Naive B cell (primary cell): ENCODE measurements around the gene KIAA0586. TPM values are rescaled to one million over a fixed set of nuclear protein-coding genes. Genes with fewer than 3 reads are reported as not detected.
"Not testable (repeated sequence)": the region's sequence is repeated elsewhere in the genome, so short reads cannot be mapped to it uniquely, and the experiment has no call there.

ENCODE experiments used
- ATAC-seq, 2 donors: fragments of 150-1000 bp; cut with Tn5 transposase; 2 replicates each; pipeline ENCODE4 v1.10.0; 2021; ENCODE audit warnings: low read depth in 2 of 2, mild to moderate bottlenecking in 2 of 2, moderate library complexity in 2 of 2
- DNase-seq: peaks from one replicate; pipeline ENCODE4 v3.0.0; 2022
- H3K27ac Mint-ChIP-seq, 6 donors: one replicate each; pipeline ENCODE4 v1.8.0; 2020 to 2022; ENCODE audit warnings: mild to moderate bottlenecking in 6 of 6, mixed read lengths in 6 of 6, moderate library complexity in 5 of 6, inconsistent platforms in 2 of 6
- H3K27me3 Mint-ChIP-seq, 3 donors: one replicate each; pipeline ENCODE4 v1.8.0; 2021 to 2022; ENCODE audit warnings: mixed read lengths in 3 of 3, mild to moderate bottlenecking in 1 of 3
- H3K36me3 Mint-ChIP-seq, 2 donors: one replicate each; pipeline ENCODE4 v1.8.0; 2020 to 2022; ENCODE audit warnings: mixed read lengths in 2 of 2, inconsistent platforms in 1 of 2, mild to moderate bottlenecking in 1 of 2
- H3K4me1 Mint-ChIP-seq, 3 donors: one replicate each; pipeline ENCODE4 v1.8.0; 2020 to 2022; ENCODE audit warnings: mixed read lengths in 3 of 3, inconsistent platforms in 1 of 3, mild to moderate bottlenecking in 1 of 3, moderate library complexity in 1 of 3
- H3K4me3 Mint-ChIP-seq, 8 donors: one replicate each; pipeline ENCODE4 v1.8.0; 2020 to 2022; ENCODE audit warnings: mild to moderate bottlenecking in 8 of 8, mixed read lengths in 8 of 8, moderate library complexity in 8 of 8, inconsistent platforms in 2 of 8
- H3K9me3 Mint-ChIP-seq, 7 donors: one replicate each; pipeline ENCODE4 v1.8.0; 2020 to 2022; ENCODE audit warnings: mixed read lengths in 7 of 7, mild to moderate bottlenecking in 5 of 7, inconsistent platforms in 2 of 7, moderate library complexity in 1 of 7
- polyA plus RNA-seq, 6 donors: library from polyadenylated mRNA; unstranded; fragments of 300-500 nt; fragmentation: Illumina TruSeq; gene quantifications; one replicate each; pipeline ENCODE4 v1.2.3, GENCODE V29; 2021; ENCODE audit warnings: low read depth in 6 of 6

The KIAA0586 gene
- polyA plus RNA-seq, 6 donors from 2014 or later = 8.3 to 26.1 (median 21.3) TPM

DNA sequence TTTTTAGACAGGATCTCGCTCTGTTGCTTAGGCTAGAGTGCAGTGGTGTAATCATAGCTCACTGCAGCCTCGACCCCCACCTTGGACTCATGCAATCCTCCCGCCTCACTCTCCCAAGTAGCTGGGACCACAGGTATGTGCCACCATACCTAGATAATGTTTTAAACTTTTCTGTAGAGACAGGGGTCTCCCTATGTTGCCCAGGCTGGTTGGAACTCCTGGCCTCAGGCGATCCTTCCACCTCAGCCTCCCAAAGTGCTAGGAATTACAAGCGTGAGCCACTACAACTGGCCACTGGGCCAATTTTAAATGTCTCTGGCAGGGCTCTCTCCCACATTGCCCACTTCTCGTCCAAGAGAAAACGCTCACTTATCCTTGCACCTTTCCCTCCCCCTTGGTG lies 143.7 kb downstream of the KIAA0586 start:
- DNase-seq = no peak
- peak overlapping the region in 1 of 8 donors; percentile 30 for H3K4me3 Mint-ChIP-seq
- no peaks in the 10 kb centered on the region for H3K9me3 Mint-ChIP-seq
- H3K27me3 Mint-ChIP-seq = no peaks in the 10 kb centered on the region
- no peaks in the 10 kb centered on the region for H3K36me3 Mint-ChIP-seq
- peak overlapping the region in 2 of 6 donors; percentile 7 to 34 for H3K27ac Mint-ChIP-seq
- peaks cover 0 to 13% (median 0%) of the 10 kb centered on the region in 3 donors for H3K4me1 Mint-ChIP-seq
- no peak for ATAC-seq

DNA sequence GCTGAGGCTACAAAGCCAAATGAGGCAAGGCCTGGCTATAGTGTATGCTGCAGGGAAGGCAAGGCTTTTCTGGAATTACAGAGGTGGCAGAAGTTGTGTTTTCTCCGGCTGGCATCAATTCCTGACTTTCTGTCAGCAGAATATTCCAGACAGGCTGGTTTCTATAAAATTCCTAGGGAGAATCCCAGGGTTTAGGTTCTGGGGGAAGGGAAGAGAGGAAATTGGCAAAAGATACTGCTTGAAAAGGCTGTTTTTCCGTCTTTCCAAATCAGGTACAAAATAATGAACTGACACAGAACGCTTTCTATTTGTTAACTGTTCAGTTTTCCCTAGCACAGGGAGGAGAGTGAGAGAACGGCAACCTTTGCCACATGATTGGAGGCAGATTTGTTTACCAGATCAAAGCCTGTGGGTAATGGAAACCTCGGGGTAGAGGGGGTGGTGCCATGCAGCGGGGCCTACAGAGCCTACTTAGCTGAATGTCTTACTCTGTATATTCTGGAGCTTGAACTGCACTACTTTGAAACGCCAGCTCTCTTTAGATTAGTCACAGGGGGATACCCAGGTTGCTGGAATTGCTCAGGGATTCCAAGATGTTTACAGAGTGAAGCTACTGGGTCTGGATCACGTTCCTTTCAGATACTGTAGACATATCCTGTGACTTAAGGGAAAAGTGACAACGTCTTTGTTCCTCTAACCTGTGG lies 144.4 kb downstream of the KIAA0586 start:
- Mint-ChIP-seq H3K27me3 (no peaks in the 10 kb centered on the region), H3K9me3 (no peaks in the 10 kb centered on the region), H3K4me3 (no peak overlapping the region), H3K4me1 (peaks cover 0 to 13% (median 0%) of the 10 kb centered on the region in 3 donors), H3K27ac (peak overlapping the region in 3 of 6 donors; percentile 7 to 51 (median 34)), H3K36me3 (no peaks in the 10 kb centered on the region)
- no peak for ATAC-seq
- no peak for DNase-seq

DNA sequence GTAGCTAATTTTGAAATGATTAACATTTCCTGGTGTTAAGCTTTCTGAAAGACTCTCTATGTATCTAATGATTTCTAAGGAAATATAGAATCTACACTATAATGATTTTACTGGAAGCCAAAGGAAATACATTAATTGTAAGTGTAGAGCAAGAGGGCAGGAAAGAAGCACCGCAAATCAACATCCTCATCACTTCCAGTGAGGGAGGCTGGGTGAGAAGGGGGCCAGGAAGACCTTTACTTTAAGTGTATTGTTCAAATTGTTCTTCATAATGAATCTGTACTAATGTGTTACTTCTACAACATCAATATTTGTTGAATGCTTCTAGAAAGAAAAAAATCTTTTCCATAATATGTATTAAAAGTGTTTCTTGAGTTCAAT lies 144.9 kb downstream of the KIAA0586 start:
- Mint-ChIP-seq H3K4me3 (no peak overlapping the region), H3K36me3 (no peaks in the 10 kb centered on the region), H3K27me3 (no peaks in the 10 kb centered on the region), H3K27ac (peak overlapping the region in 1 of 6 donors; percentile 40), H3K9me3 (no peaks in the 10 kb centered on the region), H3K4me1 (peaks cover 0 to 13% (median 0%) of the 10 kb centered on the region in 3 donors)
- DNase-seq = no peak
- no peak for ATAC-seq

DNA sequence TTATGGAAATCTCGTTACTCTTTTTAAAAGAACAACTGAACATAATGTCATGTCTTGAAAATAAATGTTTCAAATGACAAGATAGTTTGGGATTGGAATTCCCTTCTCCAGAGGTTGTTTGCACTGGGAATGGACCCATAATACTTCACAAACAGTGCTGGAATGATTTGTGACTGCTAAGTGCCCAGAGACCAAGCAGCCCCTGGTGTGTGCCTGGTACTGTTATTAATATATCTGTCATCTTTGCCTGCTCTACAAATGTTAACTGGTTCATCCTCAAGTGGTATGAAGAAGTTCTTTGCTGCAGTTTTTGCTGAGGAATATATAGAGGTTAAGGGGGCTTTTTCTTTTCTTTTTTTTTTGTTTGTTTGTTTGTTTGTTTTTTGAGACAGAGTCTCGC lies 145.3 kb downstream of the KIAA0586 start:
- no peak overlapping the region for H3K27ac Mint-ChIP-seq
- no peaks in the 10 kb centered on the region for H3K27me3 Mint-ChIP-seq
- H3K4me3 Mint-ChIP-seq = no peak overlapping the region
- H3K36me3 Mint-ChIP-seq = no peaks in the 10 kb centered on the region
- DNase-seq = no peak
- peaks cover 0 to 13% (median 0%) of the 10 kb centered on the region in 3 donors for H3K4me1 Mint-ChIP-seq
- H3K9me3 Mint-ChIP-seq = no peaks in the 10 kb centered on the region
- no peak for ATAC-seq

DNA sequence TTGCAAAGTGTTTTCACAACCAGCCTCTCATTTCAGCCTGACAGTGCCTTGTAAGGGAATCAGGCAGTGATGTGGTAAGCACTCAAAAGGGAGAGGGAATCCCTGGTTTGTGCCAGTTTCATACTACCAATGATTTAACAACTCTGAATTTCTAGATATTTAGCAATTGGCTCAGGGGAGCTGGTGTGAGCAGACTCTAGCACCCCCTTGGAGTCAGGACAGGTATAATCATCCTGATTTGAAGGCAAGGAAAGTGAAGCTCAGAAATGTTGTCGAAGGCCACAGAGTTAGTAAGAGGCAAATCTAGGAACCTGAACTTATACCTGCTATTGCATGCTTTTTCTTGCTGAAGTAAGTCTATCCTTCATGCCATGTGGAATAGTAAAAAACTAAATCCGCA lies 147.1 kb downstream of the KIAA0586 start:
- H3K4me1 Mint-ChIP-seq = peaks cover 0 to 7% (median 0%) of the 10 kb centered on the region in 3 donors
- no peaks in the 10 kb centered on the region for H3K9me3 Mint-ChIP-seq
- ATAC-seq (no peak), DNase-seq (no peak)
- H3K4me3 Mint-ChIP-seq = no peak overlapping the region
- no peak overlapping the region for H3K27ac Mint-ChIP-seq
- no peaks in the 10 kb centered on the region for H3K36me3 Mint-ChIP-seq
- no peaks in the 10 kb centered on the region for H3K27me3 Mint-ChIP-seq

DNA sequence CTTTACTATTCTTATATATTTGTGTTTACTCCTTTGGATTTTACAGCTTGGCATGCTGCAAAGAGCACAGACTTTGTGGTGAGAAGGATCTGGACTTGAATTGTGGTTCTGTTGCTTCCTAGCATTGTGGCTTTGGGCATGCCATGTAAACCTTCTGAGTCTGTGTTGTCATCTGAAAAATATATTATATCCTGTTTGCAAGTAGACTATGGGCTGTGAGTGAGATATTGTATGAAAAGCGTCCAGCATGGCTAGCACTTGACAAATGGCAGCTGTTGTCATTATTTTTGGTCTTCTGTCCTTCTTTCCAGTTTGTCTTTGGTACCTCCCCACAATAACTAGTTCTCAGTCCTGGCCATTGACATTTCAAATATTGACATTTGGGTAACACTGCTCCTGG lies 148.4 kb downstream of the KIAA0586 start:
- no peak overlapping the region for H3K27ac Mint-ChIP-seq

DNA sequence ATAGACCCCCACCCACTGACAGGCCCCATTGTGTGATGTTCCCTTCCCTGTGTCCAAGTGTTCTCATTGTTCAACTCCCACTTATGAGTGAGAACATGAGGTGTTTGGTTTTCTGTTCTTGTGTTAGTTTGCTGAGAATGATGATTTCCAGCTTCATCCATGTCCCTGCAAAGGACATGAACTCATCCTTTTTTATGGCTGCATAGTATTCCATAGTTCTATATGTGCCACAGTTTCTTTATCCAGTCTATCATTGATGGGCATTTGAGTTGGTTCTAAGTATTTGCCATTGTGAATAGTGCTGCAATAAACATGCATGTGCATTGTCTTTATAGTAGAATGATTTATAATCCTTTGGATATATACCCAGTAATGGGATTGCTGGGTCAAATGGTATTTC lies 152.5 kb downstream of the KIAA0586 start:
- not testable (repeated sequence) for H3K27me3 Mint-ChIP-seq, DNase-seq

More for the DNA sequence above, 148.4 kb downstream of the KIAA0586 start:
- DNase-seq (no peak), ATAC-seq (no peak)
- Mint-ChIP-seq H3K36me3 (no peaks in the 10 kb centered on the region), H3K27me3 (no peaks in the 10 kb centered on the region), H3K4me3 (no peak overlapping the region), H3K4me1 (no peaks in the 10 kb centered on the region), H3K9me3 (peaks cover 0 to 9% (median 3%) of the 10 kb centered on the region in 7 donors)

DNA sequence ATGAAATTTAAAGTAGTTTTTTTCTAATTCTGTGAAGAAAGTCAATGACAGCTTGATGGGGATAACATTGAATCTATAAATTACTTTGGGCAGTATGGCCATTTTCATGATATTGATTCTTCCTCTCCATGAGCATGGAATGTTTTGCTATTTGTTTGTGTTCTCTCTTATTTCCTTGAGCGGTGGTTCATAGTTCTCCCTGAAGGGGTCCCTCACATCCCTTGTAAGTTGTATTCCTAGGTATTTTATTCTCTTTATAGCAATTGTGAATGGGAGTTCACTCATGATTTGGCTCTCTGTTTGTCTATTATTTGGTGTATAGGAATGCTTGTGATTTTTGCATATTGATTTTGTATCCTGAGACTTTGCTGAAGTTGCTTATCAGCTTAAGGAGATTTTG lies 153.9 kb downstream of the KIAA0586 start:
- Mint-ChIP-seq H3K27ac (peak overlapping the region in 1 of 6 donors; percentile 8), H3K9me3 (peaks cover 0 to 17% (median 7%) of the 10 kb centered on the region in 7 donors)
- H3K4me1 Mint-ChIP-seq = not testable (repeated sequence)

More for the DNA sequence above, 152.5 kb downstream of the KIAA0586 start:
- peaks cover 0 to 17% (median 7%) of the 10 kb centered on the region in 7 donors for H3K9me3 Mint-ChIP-seq
- H3K27ac Mint-ChIP-seq, H3K4me3 Mint-ChIP-seq, H3K36me3 Mint-ChIP-seq, ATAC-seq, H3K4me1 Mint-ChIP-seq: not testable (repeated sequence)

DNA sequence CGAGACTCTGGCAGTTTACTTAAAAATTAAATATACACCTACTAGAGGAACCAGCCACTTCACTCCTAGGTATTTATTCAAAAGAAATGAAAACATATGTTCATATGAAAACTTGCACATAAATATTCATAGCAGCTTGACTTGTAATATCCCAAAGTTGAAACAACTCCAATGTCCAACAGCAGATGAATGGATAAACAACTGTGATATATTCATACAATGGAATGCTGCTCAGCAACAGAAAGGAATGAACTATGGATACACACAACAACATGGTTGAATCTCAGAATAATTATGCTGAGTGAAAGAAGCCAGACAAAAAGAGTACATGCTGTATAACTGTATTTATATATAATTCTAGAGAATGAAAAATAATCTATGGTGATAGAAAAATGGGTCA lies 156.9 kb downstream of the KIAA0586 start:
- no peak overlapping the region for H3K27ac Mint-ChIP-seq
- DNase-seq = no peak
- no peaks in the 10 kb centered on the region for H3K27me3 Mint-ChIP-seq
- ATAC-seq = no peak
- H3K9me3 Mint-ChIP-seq = peaks cover 0 to 17% (median 7%) of the 10 kb centered on the region in 7 donors
- H3K4me3 Mint-ChIP-seq = no peak overlapping the region
- no peaks in the 10 kb centered on the region for H3K4me1 Mint-ChIP-seq
- peaks cover 0 to 13% of the 10 kb centered on the region in 2 donors for H3K36me3 Mint-ChIP-seq

More for the DNA sequence above, 153.9 kb downstream of the KIAA0586 start:
- H3K36me3 Mint-ChIP-seq = peaks cover 0 to 13% of the 10 kb centered on the region in 2 donors
- not testable (repeated sequence) for DNase-seq, H3K4me3 Mint-ChIP-seq, ATAC-seq, H3K27me3 Mint-ChIP-seq

DNA sequence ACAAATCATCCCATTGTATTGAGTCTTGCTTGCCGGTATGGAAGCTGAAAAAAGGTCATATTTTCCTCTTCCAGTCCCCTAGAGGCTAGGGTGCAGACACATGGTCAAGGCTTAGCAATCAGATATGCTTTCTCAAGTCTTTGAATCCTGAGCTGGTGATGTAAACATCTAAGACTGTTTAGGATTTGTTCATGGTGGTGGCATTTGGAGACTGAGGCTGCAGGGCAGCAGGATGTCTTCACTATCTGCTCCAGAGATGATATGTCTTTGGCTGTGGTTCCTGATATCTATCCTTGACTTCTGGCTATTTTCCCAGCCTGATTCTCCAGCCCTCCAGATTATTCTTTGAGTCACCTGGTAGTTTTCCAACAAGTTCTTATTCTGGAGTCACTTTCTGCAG lies 159.8 kb downstream of the KIAA0586 start:
- ATAC-seq (no peak), DNase-seq (no peak)
- Mint-ChIP-seq H3K36me3 (peaks cover 0 to 13% of the 10 kb centered on the region in 2 donors), H3K27me3 (peaks cover 0 to 10% (median 0%) of the 10 kb centered on the region in 3 donors), H3K4me3 (no peak overlapping the region), H3K9me3 (peaks cover 0 to 9% (median 3%) of the 10 kb centered on the region in 7 donors), H3K4me1 (no peaks in the 10 kb centered on the region), H3K27ac (no peak overlapping the region)

DNA sequence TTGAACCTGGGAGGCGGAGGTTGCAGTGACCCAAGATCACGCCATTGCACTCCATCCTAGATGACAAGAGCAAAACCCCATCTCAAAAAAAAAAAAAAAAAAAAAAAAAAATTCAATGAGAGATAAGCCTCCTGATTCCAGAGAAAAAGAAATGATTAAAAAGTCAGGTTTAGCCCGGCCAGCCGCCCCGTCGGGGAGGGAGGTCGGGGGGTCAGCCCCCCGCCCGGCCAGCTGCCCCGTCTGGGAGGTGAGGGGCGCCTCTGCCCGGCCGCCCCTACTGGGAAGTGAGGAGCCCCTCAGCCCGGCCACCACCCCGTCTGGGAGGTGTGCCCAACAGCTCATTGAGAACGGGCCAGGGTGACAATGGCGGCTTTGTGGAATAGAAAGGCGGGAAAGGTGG lies 160.8 kb downstream of the KIAA0586 start:
- not testable (repeated sequence) for H3K4me3 Mint-ChIP-seq, H3K36me3 Mint-ChIP-seq, H3K27ac Mint-ChIP-seq, ATAC-seq, H3K4me1 Mint-ChIP-seq, DNase-seq, H3K9me3 Mint-ChIP-seq
- H3K27me3 Mint-ChIP-seq = peaks cover 0 to 10% (median 0%) of the 10 kb centered on the region in 3 donors

DNA sequence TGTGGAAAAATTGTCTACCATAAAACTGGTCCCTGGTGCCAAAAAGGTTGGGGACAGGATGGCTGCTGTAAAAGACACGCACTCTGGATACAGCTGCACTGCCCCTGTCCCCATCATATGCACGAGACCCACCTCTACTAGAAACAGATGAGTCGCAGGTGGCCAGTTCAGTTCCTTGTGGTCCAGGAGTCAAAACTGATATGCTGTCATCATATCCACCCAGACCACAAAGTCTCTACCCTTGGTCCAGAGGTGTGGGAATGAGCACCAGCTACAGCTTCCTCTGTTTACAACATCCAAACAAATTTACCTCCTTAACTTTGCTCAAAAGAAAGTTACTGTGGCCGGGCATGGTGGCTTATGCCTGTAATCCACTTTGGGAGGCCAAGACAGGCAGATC lies 166.5 kb downstream of the KIAA0586 start:
- H3K27me3 Mint-ChIP-seq = peaks cover 0 to 10% (median 0%) of the 10 kb centered on the region in 3 donors
- H3K4me3 Mint-ChIP-seq = peak overlapping the region in 1 of 8 donors; percentile 30
- peaks cover 0 to 3% (median 0%) of the 10 kb centered on the region in 7 donors for H3K9me3 Mint-ChIP-seq
- H3K27ac Mint-ChIP-seq = no peak overlapping the region
- no peak for ATAC-seq
- DNase-seq = no peak
- H3K36me3 Mint-ChIP-seq = no peaks in the 10 kb centered on the region
- H3K4me1 Mint-ChIP-seq = no peaks in the 10 kb centered on the region

DNA sequence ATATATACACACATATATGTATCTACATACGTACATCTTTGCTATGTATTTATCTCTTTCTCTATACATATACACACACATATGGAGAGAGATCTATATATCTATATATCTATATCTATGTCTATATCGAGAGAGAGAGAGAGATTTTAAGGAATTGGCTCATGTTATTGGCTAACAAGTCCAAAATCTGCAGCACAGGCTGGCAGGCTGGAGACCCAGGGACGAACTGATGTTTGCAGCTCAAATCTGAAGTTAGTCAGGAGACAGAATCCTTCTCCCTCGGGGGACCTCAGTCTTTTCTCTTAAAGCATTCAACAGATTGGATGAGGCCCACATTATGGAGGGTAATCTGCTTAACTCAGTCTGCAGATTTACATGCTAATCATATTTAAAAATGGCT lies 169.5 kb downstream of the KIAA0586 start:
- ATAC-seq (no peak), DNase-seq (no peak)
- Mint-ChIP-seq H3K27me3 (no peaks in the 10 kb centered on the region), H3K4me1 (no peaks in the 10 kb centered on the region), H3K36me3 (no peaks in the 10 kb centered on the region), H3K27ac (no peak overlapping the region), H3K9me3 (no peaks in the 10 kb centered on the region), H3K4me3 (no peak overlapping the region)

DNA sequence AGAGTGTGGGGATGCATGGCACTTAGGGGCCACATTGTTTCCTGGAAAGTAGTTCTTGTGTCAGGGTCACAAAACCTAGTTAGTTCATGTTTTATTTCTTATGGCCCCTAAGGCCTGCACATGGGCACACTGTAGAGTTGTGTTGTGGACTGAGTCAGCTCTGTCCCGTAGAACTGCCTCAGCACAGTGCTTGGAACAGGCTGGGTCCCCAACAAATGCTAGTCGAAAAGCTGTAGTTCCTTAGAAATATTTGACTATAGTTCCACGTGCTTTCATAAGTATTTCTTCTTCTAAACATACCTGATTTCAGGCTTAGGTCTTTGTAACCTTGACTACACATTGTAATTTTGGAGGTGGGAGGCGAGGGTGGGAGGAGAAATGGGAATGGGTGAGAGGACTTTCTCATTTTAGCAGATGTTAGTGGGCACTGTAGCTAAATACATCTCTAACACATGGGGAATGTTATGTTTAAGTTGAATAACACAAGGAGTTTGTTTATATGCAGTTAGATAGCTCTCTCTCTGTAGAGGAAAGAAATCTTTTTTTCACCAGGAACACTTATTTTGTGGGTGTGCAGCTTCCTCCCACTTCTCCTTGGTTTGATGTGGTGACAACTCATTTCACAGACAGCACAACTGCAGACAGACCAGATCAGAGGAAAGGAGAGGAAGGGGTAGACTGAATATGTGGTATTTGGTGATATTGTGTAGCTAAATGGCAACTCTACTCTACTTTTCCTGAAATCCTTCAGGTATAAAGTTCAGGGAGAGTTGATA lies 170.7 kb downstream of the KIAA0586 start:
- Mint-ChIP-seq H3K4me1 (no peaks in the 10 kb centered on the region), H3K4me3 (no peak overlapping the region), H3K36me3 (no peaks in the 10 kb centered on the region), H3K27me3 (no peaks in the 10 kb centered on the region), H3K27ac (no peak overlapping the region), H3K9me3 (no peaks in the 10 kb centered on the region)
- DNase-seq = no peak
- no peak for ATAC-seq
